HG03439 (cell line): ENCODE results near the gene CDK5R1.
"Not testable (repeated sequence)": the region's sequence is repeated elsewhere in the genome, so short reads cannot be mapped to it uniquely, and the experiment has no call there.

ENCODE experiments used
- ATAC-seq: cut with Tn5 transposase; IDR thresholded peaks from one replicate; pipeline ENCODE4 v1.9.1; 2021; ENCODE audit warnings: mild to moderate bottlenecking, moderate library complexity; ENCODE audit not compliant: unreplicated experiment

Gene CDK5R1

GRCh38 chr17:32515677-32516383 lies 29.0 kb downstream of the CDK5R1 start:
- ATAC-seq: no peak

- ATAC-seq: no peak
Observed at GRCh38 chr17:32516450-32516849, 29.7 kb downstream of the CDK5R1 start.

GRCh38 chr17:32516940-32517701 lies 30.3 kb downstream of the CDK5R1 start:
- ATAC-seq: no peak

GRCh38 chr17:32517982-32518381 lies 31.2 kb downstream of the CDK5R1 start:
- ATAC-seq: no peak

GRCh38 chr17:32518646-32519227 lies 31.9 kb downstream of the CDK5R1 start:
- no peak for ATAC-seq

GRCh38 chr17:32519228-32520103 lies 32.7 kb downstream of the CDK5R1 start:
- no peak for ATAC-seq

- ATAC-seq: no peak
Observed at GRCh38 chr17:32520104-32520701, 33.4 kb downstream of the CDK5R1 start.

GRCh38 chr17:32520737-32521404 lies 34.1 kb downstream of the CDK5R1 start:
- no peak for ATAC-seq

- ATAC-seq: peak; percentile 57
Observed at GRCh38 chr17:32523017-32523680, 36.4 kb downstream of the CDK5R1 start.

- ATAC-seq: peak; percentile 51
Observed at GRCh38 chr17:32523827-32524552, 37.2 kb downstream of the CDK5R1 start.

- ATAC-seq: not testable (repeated sequence)
Observed at GRCh38 chr17:32524553-32524880, 37.7 kb downstream of the CDK5R1 start.

- no peak for ATAC-seq
Observed at GRCh38 chr17:32525122-32525521, 38.3 kb downstream of the CDK5R1 start.

GRCh38 chr17:32527146-32527545 lies 40.4 kb downstream of the CDK5R1 start:
- ATAC-seq: no peak

- no peak for ATAC-seq
Observed at GRCh38 chr17:32528825-32529224, 42.0 kb downstream of the CDK5R1 start.

- ATAC-seq: no peak
Observed at GRCh38 chr17:32529604-32530003, 42.8 kb downstream of the CDK5R1 start.

- ATAC-seq: no peak
Observed at GRCh38 chr17:32533296-32533695, 46.5 kb downstream of the CDK5R1 start.

- no peak for ATAC-seq
Observed at GRCh38 chr17:32536736-32537643, 50.2 kb downstream of the CDK5R1 start.
